ENCODE measurements around the gene CTNND2.

Gene CTNND2

DNA sequence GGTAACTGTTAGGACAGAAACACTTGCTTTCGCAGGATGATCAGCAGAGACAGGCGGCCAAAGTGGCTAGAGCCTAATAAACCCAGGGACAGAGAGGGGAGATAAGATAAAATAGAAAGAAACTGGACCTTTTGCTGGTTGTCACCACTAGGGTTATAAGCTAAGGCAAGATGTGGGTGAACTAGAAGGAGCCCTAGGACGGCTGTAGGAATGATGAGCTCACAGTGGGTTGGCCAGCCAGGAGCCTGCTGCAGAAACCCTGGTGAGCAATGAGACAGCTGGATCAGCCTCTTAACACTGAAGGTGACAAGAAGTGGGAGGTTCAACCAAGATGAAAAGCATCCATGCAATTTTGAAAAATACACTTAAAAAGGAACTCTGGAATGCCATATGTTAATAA is 13.5 kb downstream of the CTNND2 start:
- CTCF ChIA-PET: interaction anchor here (0.6 kb wide), 1 partner anchor 133 kb away, joined by 3 read pairs; no protein-coding TSS in a partner anchor
- DNase-seq (ENCODE audit: low spot score): no peak
- TF ChIP-seq, protein P1, sequence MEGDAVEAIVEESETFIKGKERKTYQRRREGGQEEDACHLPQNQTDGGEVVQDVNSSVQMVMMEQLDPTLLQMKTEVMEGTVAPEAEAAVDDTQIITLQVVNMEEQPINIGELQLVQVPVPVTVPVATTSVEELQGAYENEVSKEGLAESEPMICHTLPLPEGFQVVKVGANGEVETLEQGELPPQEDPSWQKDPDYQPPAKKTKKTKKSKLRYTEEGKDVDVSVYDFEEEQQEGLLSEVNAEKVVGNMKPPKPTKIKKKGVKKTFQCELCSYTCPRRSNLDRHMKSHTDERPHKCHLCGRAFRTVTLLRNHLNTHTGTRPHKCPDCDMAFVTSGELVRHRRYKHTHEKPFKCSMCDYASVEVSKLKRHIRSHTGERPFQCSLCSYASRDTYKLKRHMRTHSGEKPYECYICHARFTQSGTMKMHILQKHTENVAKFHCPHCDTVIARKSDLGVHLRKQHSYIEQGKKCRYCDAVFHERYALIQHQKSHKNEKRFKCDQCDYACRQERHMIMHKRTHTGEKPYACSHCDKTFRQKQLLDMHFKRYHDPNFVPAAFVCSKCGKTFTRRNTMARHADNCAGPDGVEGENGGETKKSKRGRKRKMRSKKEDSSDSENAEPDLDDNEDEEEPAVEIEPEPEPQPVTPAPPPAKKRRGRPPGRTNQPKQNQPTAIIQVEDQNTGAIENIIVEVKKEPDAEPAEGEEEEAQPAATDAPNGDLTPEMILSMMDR (conservative IDR thresholded peaks at IDR 0.05; ENCODE audit: low read depth): no peak
- H3K27ac ChIP-seq: no peak overlapping the region
- POLR2A ChIA-PET (ENCODE audit: low non-redundant PET): no interaction called here

DNA sequence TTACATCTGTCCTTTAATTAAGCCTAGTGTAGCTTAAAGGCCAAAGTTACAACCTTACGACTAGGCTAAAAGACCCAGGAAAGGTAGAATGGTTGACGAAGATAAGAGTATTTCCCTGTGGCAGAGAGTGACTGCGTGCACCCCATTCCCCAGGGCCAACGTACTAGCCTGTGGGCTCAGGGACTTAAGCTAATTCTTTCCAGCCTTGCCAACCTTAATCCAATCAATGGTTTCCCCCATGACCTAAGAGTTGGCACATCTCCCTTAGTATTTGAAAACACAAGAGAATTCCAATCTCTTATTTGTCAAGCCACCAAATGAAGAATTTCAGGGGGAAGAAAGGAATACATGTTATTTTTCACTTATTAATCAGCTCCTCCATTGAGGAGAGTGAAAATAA is 16.0 kb downstream of the CTNND2 start:
- CTCF ChIA-PET: interaction anchor here (0.6 kb wide), 1 partner anchor 71 kb away, joined by 3 read pairs; no protein-coding TSS in a partner anchor
- DNase-seq (ENCODE audit: low spot score): no peak
- POLR2A ChIA-PET (ENCODE audit: low non-redundant PET): no interaction called here
- TF ChIP-seq, protein P1 (conservative IDR thresholded peaks at IDR 0.05; ENCODE audit: low read depth): no peak
- no peak overlapping the region for H3K27ac ChIP-seq

DNA sequence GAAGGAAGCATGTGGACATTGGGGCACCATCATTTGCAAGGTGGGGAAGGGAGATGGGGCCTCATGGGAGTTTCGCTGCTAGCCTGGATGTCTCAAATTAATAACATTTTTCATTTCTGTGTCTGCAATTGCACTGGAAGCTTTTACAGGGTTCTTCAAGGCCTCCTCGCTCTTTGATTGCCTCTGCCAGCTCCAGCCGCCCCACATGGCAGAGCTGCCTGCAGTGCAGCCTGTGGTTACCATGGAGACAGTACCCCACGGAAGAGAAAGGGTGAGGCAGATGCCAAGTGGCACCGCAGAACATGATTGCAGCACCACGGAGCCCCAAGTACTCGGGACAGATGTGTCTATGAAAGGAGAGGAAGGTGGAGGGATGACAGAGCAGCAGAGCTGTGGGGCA is 25.4 kb downstream of the CTNND2 start:
- TF ChIP-seq, protein P1 (conservative IDR thresholded peaks at IDR 0.05; ENCODE audit: low read depth): no peak
- no peak overlapping the region for H3K27ac ChIP-seq
- CTCF ChIA-PET: no interaction called here
- POLR2A ChIA-PET (ENCODE audit: low non-redundant PET): no interaction called here
- DNase-seq (ENCODE audit: low spot score): no peak

DNA sequence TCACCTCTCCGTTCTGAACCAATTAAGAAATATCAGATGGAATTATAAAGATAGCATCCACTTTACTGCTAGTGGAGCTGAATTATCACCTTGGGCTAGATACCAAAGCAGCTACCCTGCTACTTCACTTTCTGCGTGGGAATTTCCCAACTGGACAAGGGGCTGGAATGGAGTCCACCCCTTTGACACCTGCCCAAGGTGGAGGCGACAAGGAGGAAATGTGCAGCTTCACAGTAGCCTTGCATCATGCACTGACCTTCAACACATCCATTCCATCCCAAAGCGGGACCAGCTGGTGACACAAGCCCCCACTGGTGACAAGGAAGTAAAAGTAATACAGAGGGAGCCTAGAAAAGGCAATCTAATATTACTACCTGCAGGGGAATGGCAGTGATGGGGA is 30.7 kb downstream of the CTNND2 start:
- no peak for DNase-seq (ENCODE audit: low spot score)
- TF ChIP-seq, protein P1 (conservative IDR thresholded peaks at IDR 0.05; ENCODE audit: low read depth): no peak
- ChIA-PET POLR2A (ENCODE audit: low non-redundant PET) (no interaction called here), CTCF (no interaction called here)
- no peak overlapping the region for H3K27ac ChIP-seq

DNA sequence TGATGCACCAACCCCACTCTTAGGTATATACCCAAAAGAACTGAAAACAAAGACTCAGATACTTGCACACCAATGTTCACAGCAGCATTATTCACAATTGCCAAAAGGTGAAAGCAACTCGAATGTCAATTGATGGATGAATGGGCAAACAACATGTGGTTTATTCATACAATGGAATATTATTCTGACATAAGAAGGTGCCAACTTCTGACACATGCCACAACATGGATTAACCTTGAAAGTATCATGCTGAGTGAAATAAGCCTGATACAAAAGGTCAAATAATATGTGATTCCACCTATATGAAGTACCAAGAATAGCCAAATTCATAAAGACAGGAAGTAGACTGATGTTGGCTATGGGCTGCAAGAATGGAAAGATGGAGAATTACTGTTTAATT is 35.0 kb downstream of the CTNND2 start:
- TF ChIP-seq, protein P1 (conservative IDR thresholded peaks at IDR 0.05; ENCODE audit: low read depth): no peak
- POLR2A ChIA-PET (ENCODE audit: low non-redundant PET): no interaction called here
- DNase-seq (ENCODE audit: low spot score): no peak
- CTCF ChIA-PET: no interaction called here
- no peak overlapping the region for H3K27ac ChIP-seq

DNA sequence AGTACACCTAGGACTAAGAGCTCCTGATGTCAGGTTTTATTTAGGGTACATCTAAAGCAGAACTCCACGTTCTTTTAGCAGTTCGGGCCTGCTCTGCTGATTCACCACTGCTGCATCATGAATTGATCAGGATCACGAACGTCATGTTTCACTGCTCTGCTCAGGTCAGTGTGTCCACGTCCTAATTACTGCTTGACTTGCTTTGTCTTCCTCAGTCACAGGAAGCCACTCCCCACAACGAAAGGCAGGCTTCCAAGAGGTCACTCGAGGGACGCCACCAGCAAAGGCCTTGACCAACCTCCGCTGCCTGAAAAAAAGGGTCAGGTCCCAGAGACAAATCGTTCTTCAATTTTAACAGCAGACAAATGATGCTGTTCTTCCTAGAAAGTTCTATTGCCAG is 40.3 kb downstream of the CTNND2 start:
- no peak for DNase-seq (ENCODE audit: low spot score)
- CTCF ChIA-PET: no interaction called here
- H3K27ac ChIP-seq: no peak overlapping the region
- POLR2A ChIA-PET (ENCODE audit: low non-redundant PET): no interaction called here
- TF ChIP-seq, protein P1 (conservative IDR thresholded peaks at IDR 0.05; ENCODE audit: low read depth): no peak

DNA sequence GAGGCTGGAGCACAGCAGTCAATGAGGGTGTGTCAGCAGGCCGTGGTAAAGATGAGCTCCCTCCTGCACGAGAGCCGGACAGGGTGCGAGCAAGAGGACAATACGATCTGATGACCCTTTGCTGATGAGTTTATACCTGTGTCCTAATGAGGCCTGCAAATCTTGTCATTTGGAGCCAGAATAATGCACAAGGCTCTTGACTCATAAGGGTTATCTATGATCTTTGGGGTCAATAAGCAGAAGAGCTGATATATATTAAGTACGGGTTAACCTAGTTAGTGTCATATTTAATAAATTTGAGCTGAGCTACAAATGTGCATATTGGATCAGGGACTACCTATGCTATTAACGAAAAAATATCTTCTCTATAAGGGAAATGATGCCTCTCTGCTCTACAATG is 46.9 kb downstream of the CTNND2 start:
- TF ChIP-seq, protein P1 (conservative IDR thresholded peaks at IDR 0.05; ENCODE audit: low read depth): no peak
- no peak for DNase-seq (ENCODE audit: low spot score)
- no peak overlapping the region for H3K27ac ChIP-seq
- ChIA-PET POLR2A (ENCODE audit: low non-redundant PET) (no interaction called here), CTCF (no interaction called here)

All from RWPE1 (cell line).